Skeletal muscle cell (primary cell): ENCODE measurements around the gene JCAD.

Experiments
- DNase-seq: peaks from one replicate; pipeline ENCODE4 v3.0.0-alpha.2; 2010; ENCODE audit warnings: low read depth
- H3K4me3 ChIP-seq: 2 replicates; pipeline ENCODE4 v1.5.1; 2011; ENCODE audit warnings: low read depth, mild to moderate bottlenecking, control low read depth, low read length, moderate library complexity

JCAD gene

DNA sequence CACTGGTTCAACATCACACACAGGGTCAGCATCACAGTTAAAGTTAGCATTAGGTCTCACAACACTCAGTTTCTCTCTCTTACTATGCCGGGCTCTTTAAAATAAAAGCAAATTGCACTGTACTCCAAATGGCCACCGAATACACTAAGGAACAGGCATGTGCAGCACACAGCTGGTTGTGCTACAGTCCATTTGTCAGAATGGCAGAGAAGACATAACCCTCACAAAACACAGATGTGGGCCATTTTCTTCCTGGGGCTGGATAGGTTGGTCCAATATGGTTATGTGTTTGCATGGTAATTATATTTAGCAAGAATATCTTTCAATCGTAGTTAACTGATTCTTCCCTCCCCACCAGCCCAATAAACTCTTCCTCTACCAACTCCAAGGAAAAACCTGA, 9.0 kb downstream of the JCAD start:
- DNase-seq = no peak
- no peak overlapping the region for H3K4me3 ChIP-seq

DNA sequence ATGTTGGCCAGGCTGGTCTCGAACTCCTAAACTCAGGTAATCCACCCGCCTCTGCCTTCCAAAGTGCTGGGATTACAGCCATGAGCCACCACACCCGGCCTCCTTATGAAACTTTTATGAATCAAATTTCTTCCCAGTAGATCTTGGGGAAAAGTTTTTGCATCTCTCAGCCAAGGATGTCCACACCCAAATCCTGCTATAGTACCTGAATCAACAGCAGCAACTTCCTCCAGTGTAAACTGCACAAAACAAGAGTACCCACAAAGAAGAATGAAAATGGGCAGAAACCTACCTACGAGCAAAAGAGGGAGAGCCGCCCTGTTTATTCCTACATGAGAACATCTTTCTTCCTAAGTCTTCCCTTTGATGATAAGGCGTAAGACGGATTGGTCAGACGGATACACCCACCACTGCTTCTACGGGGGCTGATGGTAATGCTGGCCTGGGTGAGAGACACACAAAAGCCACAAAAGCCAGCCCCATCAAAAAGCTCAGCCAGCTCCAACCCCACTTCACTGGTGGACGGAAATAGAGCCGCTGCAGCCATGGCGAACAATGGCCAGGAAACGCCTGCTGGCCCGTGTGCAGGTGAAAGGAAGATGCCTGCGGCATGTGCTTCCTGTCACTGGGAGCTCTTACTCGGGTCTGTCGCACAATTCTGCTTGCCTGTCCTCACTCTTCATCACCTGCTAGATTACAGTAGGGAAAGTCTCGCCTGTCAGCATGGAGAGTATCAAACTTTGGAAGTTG, 10.4 kb downstream of the JCAD start:
- no peak for DNase-seq
- H3K4me3 ChIP-seq = no peak overlapping the region

DNA sequence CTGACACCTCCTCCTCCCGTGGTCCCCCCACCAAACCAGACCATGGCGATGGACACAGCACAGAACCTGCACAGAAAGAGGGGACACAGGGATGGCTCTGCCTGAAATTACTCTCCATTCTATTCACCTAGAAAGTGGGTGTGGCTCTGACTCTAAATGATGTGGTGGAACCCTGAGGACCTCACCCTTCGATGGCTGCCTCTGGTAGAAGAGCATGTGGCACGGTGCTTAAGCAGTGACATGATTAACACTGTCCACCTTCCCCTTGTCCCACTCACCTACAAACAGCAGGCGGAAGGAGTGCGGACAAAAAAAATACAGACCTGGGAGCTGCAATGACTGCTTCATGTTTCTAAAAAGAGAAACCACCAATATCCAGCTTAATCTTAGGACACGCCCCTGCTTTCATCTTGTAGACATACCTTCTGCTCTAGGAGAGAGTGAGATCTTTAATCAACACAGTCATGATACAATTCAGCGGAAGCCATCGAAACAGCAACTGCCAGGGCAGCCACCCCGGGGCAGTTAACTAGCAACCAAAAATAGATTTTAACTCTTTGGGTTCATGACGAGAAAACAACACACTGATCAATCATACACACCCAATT, 11.4 kb downstream of the JCAD start:
- DNase-seq = no peak
- no peak overlapping the region for H3K4me3 ChIP-seq

DNA sequence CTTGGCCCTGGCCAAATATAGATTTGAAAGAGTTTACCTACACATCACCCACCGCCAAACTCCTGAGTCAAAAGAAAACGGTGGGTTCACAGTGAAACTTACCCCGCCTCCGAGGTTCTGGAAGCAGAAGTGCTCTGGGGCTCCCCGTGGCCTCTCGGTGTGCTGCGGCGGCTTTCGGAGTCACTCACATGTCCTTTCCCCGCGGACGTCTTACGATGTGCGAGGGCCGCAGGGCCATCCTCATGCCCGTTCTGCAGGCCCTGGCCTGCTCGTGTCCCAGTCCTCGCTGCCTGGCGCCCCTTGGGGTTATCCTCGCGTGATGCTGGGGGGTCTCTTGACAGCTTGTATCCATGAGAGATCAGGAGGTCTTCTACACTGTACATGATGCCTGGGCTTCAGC, 12.0 kb downstream of the JCAD start:
- DNase-seq = no peak
- H3K4me3 ChIP-seq = no peak overlapping the region

DNA sequence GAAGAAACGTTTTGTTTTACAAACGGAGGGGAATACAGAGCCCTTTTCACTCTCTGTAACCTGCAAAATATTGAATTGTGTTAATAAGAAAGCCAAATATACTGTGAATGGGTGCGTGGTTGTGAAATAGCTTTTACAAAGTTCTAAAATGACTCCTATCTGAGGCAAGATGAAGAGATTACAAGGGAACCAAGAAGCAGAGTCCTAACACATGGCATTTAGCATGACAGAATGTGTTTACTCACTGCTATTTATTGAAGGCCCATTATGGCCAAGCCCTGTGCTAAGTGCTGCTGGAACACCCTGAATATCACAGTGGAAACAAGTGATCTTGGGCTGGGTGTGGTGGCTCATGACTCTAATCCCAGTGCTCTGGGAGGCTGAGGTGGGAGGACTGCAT, 12.9 kb downstream of the JCAD start:
- DNase-seq = no peak
- no peak overlapping the region for H3K4me3 ChIP-seq

DNA sequence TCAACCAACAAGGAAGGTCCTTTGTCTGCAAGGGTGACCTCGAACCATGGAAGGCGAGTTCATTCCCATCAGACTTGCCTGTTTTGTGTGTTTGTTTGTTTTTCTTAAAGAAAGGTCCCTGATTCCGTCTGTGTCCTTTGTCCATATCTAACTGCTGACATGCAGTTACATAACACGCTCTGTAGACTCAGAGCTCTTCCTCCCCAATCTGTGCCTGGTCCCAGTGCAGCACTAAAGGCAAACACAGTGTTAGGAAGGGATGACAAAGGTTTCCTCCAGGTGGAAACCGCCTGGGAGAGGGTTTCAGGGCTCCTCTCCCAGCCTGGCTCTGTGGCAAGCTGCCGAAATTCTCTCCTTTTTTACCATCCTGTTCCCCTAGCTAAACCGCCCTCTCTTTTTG, 13.4 kb downstream of the JCAD start:
- H3K4me3 ChIP-seq = no peak overlapping the region
- DNase-seq = no peak

DNA sequence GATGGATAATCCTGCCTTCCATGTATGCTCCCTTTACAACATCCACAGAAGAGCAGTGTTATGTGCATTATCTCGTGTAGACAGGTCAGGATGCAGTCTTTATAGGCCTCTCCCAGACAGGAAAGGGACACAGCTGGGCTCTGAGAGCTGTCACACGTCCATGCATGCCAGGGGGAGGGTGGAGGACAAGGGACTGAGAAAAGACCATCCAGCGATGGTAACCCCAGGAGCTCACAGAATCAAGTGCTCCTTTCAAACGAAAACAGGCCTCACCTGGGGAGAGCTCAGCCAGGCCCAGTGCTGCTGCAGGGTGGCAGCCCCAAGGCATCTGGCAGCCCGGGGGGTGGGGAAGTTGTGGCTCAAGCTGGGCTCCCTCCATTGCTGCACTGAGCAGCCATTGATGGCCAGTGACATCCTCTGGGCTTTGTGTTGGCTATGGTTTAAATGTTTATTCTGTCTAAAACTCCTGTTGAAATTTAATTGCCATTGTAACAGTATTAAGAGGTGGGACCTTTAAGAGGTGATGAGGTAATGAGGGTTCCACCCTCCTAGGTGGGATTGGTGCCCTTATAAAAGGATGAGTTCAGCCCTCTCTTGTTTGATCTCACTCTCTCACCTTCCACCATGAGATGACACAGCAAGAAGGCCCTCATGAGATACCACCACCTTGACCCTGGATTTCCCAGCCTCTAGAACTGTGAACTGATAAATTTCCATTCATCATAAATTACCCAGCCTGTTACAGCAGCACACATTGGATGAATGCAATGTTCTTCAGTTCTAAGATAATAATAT, 15.7 kb downstream of the JCAD start:
- no peak for DNase-seq
- H3K4me3 ChIP-seq = no peak overlapping the region

DNA sequence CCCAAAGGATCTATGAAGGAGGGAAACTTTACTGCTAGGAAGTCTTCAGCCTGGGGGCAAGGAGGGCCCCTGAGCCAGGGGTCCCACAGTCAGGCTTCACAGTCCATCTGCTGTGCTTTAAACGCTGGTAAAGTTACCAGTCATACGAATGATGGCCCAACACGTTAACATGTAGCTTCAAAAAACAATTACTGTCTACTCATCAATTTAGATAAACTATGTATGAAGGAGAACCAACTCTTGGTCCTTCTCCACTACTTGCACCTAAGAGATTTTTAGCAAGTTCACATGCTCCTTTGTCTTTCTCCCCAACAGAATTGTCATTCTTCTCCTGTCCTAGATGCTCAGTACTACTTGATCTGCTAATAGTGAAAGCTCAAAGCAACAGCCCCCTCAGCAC, 16.6 kb downstream of the JCAD start:
- H3K4me3 ChIP-seq = no peak overlapping the region
- no peak for DNase-seq

DNA sequence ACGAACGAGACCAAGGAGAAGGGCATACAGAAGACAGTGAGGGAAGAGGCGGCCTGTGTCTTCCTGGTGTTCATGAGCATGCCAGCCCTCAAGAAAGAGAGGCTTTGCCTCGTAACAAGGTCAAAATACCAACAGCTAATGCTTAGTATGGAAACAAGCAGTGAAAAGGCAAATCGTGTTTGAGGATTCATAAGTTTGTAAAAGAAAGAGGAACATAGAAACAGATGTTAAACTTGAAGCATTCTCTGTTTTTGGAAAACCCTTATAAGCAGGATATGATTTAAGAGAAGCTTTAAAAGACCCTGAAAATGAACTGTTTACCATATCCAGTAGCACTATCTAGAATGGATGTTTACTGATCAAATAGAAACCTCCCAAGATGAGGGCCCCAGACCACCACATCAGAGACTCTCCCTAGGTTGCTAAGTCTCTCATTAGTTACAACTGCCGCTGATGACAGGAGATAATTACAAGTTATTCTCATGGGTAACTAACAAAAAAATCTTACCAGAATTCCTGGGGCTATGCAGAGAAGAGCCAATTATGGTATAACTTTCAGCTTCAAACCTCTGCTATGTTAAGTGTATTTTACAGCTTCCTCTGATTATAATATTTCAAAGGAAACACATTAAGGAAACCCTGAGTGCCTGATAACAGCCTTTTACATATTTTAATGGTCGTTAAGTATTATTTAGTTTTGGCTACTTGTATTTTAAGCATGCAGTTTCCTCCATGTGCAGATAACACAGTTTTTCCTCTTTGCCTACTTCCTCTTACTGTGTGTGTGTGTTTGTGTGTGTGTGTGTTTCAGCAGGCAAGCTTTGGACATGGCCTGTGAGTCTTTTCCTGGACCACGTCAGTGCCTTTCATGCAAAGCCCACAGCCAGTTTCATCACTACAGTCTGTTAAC, 17.9 kb downstream of the JCAD start:
- H3K4me3 ChIP-seq = no peak overlapping the region
- DNase-seq = no peak

DNA sequence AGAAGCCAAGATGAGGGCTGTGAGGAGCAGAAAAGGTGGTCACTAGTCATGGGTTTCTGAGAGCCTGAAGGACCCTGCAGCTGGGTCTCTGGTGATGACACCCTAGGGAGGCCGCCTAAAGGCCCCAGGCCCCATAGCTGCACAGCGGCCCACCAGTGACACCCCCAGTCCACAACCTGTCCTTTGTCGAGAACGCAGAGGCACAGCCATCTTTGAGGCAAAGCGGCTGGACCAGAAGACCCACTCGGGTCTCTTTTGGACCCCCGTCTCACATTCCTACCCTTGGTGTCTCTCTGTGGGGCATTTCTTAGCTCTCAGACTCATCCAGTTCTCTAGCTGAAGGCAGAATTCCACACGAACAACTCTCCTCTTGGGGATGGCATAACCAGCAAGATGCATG, 18.8 kb downstream of the JCAD start:
- DNase-seq = no peak

DNA sequence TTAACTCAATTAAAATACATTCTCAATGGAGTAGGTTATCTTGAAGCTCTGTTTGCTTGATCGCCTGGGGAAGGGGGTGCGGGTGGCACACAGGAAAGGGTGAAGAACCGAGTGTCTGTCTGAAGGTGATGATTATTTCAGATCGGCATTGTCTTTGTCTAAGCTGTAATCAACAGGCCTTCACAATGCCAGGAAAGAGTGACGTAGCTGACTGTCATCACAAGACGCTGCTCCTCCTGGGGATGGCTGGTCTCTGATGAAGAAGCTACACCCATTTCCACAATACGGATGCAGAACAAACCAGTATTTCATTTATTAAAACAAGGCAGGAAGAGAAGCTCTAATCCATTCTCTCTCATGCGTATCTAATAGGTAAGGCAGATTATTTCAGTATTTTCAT, 19.4 kb downstream of the JCAD start:
- no peak overlapping the region for H3K4me3 ChIP-seq
- DNase-seq = no peak

More for the DNA sequence above, 18.8 kb downstream of the JCAD start:
- H3K4me3 ChIP-seq = no peak overlapping the region

DNA sequence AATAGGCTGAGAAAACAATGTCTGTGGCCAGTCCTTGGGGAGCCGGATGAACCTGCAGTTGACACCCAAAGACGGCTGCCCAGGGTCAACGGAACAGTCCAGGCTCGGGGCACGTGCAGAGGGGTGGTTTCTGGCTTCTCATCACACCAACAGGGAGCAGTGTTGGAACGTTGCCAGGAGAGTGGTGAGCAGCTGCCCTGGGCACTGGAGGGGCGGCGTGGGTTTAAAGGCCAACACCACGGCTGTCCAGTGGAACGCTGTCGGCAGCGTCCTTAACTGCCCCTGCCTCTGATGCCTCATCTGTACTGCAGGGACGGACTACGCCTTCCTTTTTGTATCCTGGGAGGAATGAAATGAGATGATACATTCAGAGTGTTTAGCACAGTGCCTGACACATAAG, 19.8 kb downstream of the JCAD start:
- no peak overlapping the region for H3K4me3 ChIP-seq
- no peak for DNase-seq

DNA sequence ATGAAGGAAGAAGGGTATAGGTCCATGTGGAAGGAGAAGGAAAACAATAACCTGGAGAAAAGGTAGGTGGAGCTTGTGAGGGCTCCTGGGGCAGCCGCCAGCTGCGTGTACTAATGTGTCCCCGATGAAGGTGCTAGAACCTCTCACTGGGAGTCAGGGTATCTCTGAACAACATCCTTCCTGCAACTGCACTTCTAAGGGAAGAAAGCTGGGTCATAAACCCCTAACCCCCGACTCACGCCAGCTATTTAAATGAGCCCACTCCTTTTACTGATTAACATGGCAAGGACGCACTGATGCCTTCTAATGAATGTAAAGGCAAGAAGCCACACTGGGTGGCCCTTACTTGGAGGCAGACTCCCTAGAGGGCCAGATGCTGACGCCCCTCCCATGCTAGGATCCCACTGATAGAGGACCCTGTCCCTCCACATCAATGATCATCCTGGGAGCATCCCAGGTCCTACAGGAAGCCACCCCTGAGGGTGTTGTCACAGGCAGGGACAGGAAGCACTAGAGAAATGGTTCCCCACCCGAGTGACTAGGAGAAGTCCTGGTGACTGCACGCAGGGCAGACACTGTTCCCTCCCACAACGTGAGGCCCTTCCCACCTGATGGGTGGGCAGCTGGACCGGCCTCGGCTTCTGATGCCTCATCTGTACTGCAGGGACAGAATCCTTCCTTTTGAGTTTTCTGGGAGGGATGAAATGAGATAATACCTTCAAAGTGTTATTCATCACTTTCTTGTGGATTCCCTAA, 20.4 kb downstream of the JCAD start:
- no peak overlapping the region for H3K4me3 ChIP-seq
- no peak for DNase-seq

DNA sequence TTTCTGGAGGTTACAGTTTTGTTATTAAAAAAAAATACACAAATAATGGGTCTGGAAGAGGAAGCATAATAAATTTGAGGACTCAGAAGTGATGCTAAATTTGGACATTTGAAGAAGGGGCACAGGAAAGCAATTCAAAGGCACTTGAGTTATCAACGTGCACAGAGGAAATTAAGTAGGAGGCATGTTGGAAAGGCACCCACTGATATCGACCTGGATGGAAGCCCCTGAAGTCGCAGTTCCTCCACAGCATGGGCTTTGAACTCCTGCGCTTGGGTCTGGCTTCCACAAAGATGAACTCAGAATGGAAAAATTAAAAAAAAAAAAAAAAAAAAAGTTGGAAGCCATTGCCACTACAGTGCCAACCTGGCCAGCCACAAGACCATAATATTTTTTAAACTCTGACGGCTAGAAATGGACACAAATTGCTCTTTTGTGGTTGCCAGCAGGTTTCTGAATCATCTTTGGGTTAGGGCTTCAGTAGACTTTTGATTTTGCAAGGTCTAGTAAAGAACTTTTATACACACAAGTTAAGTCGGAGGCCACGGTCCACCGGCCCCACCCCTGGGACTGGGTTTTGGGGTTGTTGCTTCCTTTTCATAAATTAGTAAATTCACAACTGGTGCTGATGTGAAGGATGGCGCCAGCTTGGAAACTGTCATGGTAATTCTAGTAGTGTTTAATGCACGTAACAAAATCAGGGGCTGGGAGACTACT, 21.6 kb downstream of the JCAD start:
- no peak for DNase-seq
- no peak overlapping the region for H3K4me3 ChIP-seq

DNA sequence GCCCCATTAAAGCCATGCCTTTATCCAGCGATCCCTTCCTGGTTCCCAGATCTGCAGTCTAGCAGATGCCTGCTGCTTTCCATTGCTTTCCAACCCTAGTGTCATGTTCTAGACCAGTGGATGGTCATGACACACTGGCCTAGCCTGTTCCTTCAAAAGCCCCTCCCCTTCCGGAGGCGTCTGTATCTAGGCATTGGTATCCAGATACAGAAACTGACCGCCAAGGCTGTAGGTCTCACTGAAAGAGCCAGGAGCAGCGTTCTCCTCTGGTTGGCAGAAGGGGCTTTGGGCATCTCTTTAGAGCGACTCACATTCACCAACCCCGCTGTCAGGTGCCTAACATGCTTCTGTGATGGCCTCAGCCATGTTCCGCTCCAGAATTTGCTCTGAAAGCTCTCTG, 22.6 kb downstream of the JCAD start:
- H3K4me3 ChIP-seq = no peak overlapping the region
- no peak for DNase-seq

DNA sequence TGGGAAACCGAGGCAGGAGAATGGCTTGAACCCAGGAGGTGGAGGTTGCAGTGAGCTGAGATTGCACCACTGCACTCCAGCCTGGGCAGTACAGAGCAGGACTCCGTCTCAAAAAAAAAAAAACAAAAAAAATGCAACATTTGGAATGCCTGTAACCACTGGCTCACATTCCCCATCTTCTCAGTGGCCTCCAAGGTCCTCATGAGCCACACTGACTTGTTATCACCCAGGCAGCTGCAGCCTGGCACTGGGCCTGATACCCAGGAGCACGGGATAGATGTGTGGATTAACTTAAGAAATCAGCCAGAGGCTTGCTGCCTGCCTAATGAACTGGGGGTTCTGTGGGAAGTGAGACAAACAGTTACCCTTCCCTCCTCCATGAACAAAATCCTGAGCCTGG, 23.0 kb downstream of the JCAD start:
- H3K4me3 ChIP-seq = no peak overlapping the region
- no peak for DNase-seq

DNA sequence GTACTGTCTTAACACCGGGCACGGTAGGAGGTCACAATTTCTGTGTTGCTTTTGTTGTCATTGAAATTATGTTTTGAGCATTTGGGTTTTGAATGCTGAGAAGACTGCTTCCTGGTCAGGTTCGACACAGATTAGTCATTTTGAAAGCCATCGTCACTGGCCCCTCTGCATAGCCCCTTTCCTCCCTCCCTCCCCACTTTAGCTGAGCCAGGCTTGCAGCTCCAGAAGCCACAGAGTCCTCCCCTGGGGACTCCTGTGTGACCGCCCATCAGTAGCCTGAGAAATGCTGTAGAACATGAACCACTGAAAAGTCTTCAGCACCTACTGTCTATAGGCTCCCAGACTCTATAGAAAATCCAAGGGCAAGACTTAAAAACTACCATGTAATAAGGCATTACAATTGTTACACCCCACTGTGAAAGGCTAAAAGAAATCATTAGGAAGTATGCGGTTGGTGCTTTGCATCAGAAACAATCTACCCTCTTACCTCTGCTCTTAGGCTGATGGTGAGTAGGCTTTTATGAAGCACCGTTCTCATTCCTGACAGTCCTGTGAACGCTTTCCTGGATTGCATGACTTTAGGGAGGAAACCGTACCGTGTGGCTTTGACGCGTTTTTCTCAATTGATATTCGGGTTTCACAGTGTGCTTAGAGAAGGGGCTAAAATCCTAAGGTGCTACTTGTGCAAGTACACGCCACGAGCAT, 24.8 kb downstream of the JCAD start:
- H3K4me3 ChIP-seq = no peak overlapping the region
- DNase-seq = no peak

DNA sequence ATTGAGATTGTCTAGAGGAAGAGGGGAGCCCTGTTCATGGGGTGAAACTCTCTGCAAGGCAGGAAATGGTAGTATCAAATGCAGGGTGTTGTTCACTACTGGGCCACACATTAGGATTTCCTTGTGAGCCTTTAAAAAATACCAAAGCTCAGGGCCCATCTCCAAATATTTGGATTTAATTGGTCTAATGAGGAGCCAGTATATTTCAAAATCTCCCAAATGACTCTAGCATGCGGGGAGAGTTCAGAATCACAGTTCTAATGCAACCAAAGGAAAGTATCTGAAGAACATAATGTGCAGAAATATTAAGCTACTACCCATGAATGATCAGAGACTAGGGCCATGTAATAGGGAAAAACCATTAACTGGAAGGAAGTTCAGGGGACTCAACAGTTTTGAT, 27.3 kb downstream of the JCAD start:
- no peak for DNase-seq
- no peak overlapping the region for H3K4me3 ChIP-seq
